Activated CD4-positive, alpha-beta T cell treated with anti-CD3 and anti-CD28 coated beads, Interleukin-2, amount 10 ng/mL, durations not matched to agents 24 days and 14 days (primary cell): ENCODE data around the gene CHAC2. TPM values are rescaled to one million over a fixed set of nuclear protein-coding genes. Genes with fewer than 3 reads are reported as not detected.
"Not testable (repeated sequence)": the region's sequence is repeated elsewhere in the genome, so short reads cannot be mapped to it uniquely, and the experiment has no call there.

Experiments used
- DNase-seq: peaks from one replicate; pipeline ENCODE4 v3.0.0; 2022
- H3K27ac Mint-ChIP-seq: one replicate; pipeline ENCODE4 v1.8.0; 2022; ENCODE audit warnings: mild to moderate bottlenecking, mixed read lengths
- H3K27me3 Mint-ChIP-seq: one replicate; pipeline ENCODE4 v1.8.0; 2022; ENCODE audit warnings: mixed read lengths
- H3K36me3 Mint-ChIP-seq: one replicate; pipeline ENCODE4 v1.8.0; 2022; ENCODE audit warnings: low read depth, mild to moderate bottlenecking, mixed read lengths
- H3K4me1 Mint-ChIP-seq: one replicate; pipeline ENCODE4 v1.8.0; 2021; ENCODE audit warnings: mixed read lengths
- H3K4me3 Mint-ChIP-seq: one replicate; pipeline ENCODE4 v1.8.0; 2022; ENCODE audit warnings: mild to moderate bottlenecking, moderate library complexity, mixed read lengths
- H3K9me3 Mint-ChIP-seq: one replicate; pipeline ENCODE4 v1.8.0; 2021; ENCODE audit warnings: mixed read lengths
- intact Hi-C: fragments of 100-400 bp; cut with micrococcal nuclease; formaldehyde crosslinking; loops from one replicate; pipeline ENCODE4 v1.15.1; 2023
- total RNA-seq: library from RNA; stranded (reverse); gene quantifications from 2 replicates; pipeline ENCODE4 v1.2.3, GENCODE V29; 2022

The CHAC2 gene
- total RNA-seq, 1 donor from 2014 or later, result 27.4 TPM

- no peak overlapping the region for H3K27ac Mint-ChIP-seq
- no peak overlapping the region for H3K4me3 Mint-ChIP-seq
- no peak for DNase-seq
These were observed 14.6 kb upstream of the CHAC2 start for GRCh38 chr2:53753041-53753440.

GRCh38 chr2:53755121-53755520, 12.5 kb upstream of the CHAC2 start:
- Mint-ChIP-seq H3K27ac (no peak overlapping the region), H3K27me3 (no peaks in the 10 kb centered on the region), H3K9me3 (no peaks in the 10 kb centered on the region), H3K4me1 (peaks cover 15% of the 10 kb centered on the region), H3K36me3 (peaks cover 24% of the 10 kb centered on the region), H3K4me3 (no peak overlapping the region)
- DNase-seq, result no peak
- intact Hi-C loops, result no loop called here

More at GRCh38 chr2:53753041-53753440, 14.6 kb upstream of the CHAC2 start:
- Mint-ChIP-seq H3K36me3 (peaks cover 30% of the 10 kb centered on the region), H3K27me3 (no peaks in the 10 kb centered on the region), H3K4me1 (peaks cover 17% of the 10 kb centered on the region), H3K9me3 (no peaks in the 10 kb centered on the region)
- intact Hi-C loops, result loop anchor here (5.0 kb wide), 2 partner anchors 34 to 214 kb away; partner anchors contain the start of genes ASB3 and ERLEC1

DNA sequence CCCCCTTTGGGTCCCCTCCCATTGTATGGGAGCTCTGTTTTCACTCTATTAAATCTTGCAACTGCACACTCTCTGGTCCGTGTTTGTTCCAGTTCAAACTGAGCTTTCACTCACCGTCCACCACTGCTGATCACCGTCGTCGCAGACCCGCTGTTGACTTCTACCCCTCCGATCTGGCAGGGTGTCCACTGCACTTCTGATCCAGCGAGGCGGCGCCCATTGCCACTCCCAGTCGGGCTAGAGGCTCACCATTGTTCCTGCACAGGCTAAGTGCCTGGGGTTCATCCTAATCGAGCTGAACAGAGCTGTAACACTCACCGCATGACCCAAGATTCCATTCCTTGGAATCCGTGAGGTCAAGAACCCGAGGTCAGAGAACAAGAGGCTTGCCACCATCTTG, 11.0 kb upstream of the CHAC2 start:
- Mint-ChIP-seq H3K36me3 (peaks cover 23% of the 10 kb centered on the region), H3K9me3 (no peaks in the 10 kb centered on the region), H3K4me1 (peaks cover 9% of the 10 kb centered on the region), H3K27ac (no peak overlapping the region), H3K4me3 (no peak overlapping the region), H3K27me3 (no peaks in the 10 kb centered on the region)
- DNase-seq, result no peak
- intact Hi-C loops, result no loop called here

GRCh38 chr2:53757206-53757605, 10.4 kb upstream of the CHAC2 start:
- intact Hi-C loops, H3K27ac Mint-ChIP-seq, H3K4me3 Mint-ChIP-seq, H3K4me1 Mint-ChIP-seq, H3K27me3 Mint-ChIP-seq, DNase-seq, H3K9me3 Mint-ChIP-seq: not testable (repeated sequence)
- H3K36me3 Mint-ChIP-seq, result peaks cover 21% of the 10 kb centered on the region

DNA sequence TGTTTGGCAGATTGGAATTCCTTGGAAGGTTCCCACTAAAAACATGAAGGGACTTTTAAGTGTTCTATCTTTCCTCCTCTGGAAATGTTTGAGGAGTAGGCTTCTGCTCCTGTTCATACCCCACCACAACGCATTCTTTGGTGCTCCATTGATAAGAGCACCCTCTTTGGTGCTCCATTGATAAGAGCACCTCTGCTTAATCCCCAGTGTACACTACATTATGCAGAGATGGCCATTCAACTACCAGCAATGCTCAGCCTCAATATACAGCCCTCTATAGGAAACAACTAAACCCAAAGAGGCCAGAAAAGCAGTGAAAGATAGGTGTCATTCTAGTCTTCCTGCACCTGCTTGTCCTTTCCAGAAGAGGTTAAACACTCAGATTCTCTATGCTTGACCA, 1.8 kb upstream of the CHAC2 start:
- H3K27me3 Mint-ChIP-seq, result no peaks in the 10 kb centered on the region
- H3K4me3 Mint-ChIP-seq, result no peak overlapping the region
- H3K27ac Mint-ChIP-seq, result no peak overlapping the region
- H3K4me1 Mint-ChIP-seq, result peaks cover 20% of the 10 kb centered on the region
- no peak for DNase-seq
- no peaks in the 10 kb centered on the region for H3K9me3 Mint-ChIP-seq
- H3K36me3 Mint-ChIP-seq, result peaks cover 27% of the 10 kb centered on the region
- intact Hi-C loops, result loop anchor here (2.0 to 5.0 kb wide), 2 partner anchors 205 to 277 kb away; partner anchors contain the start of gene PSME4

DNA sequence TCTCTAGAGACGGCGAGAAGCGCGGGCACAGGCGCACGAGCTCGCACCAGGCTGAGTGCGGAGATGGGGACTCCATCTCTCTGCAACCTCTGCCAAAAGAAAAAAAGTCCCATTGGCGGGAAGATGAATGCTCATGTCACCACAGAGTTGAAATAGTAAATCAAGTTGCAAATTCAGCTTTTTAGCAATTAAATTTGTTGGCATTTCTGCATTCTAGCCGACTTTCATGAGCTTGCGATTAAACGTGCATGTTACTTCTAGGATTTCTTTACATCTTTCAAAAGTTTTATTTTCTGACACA, 588 bp downstream of the CHAC2 start:
- H3K9me3 Mint-ChIP-seq, result no peaks in the 10 kb centered on the region
- peaks cover 28% of the 10 kb centered on the region for H3K36me3 Mint-ChIP-seq
- peak overlapping the region; percentile 98 for H3K27ac Mint-ChIP-seq
- H3K4me1 Mint-ChIP-seq, result peaks cover 24% of the 10 kb centered on the region
- H3K4me3 Mint-ChIP-seq, result peak overlapping the region; percentile 92
- intact Hi-C loops, result loop anchor here (5.0 kb wide), 1 partner anchor 274 kb away; no protein-coding TSS in a partner anchor
- H3K27me3 Mint-ChIP-seq, result no peaks in the 10 kb centered on the region
- no peak for DNase-seq

DNA sequence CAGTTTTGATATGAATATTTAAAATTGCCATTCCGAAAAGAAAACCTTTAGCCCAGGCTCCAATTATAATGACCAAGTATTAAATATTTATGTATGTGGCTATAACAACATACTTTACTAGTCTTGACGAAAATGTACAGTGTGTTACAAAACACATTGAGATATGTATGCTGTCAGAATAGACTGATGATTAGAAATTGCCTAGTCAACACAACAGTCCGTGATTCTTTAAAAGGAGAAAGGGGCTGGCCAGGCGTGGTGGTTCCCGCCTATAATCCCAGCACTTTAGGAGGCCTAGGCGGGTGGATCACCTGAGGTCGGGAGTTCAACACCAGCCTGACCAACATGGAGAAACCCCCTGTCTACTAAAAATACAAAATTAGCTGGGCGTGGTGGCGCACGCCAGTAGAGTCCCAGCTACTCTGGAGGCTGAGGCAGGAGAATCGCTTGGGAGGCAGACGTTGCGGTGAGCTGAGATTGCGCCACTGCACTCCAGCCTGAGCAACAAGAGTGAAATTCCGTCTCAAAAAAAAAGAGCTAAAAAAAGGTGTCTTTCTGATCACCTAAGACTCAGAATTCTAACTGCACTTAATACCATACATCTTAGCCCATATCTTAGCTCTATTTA, 1.8 kb downstream of the CHAC2 start:
- no peak overlapping the region for H3K27ac Mint-ChIP-seq
- H3K36me3 Mint-ChIP-seq, result peaks cover 28% of the 10 kb centered on the region
- no peaks in the 10 kb centered on the region for H3K9me3 Mint-ChIP-seq
- intact Hi-C loops, result loop anchor here (5.0 kb wide), 1 partner anchor 273 kb away; no protein-coding TSS in a partner anchor
- DNase-seq, result no peak
- H3K4me1 Mint-ChIP-seq, result peaks cover 28% of the 10 kb centered on the region
- H3K4me3 Mint-ChIP-seq, result peak overlapping the region; percentile 92
- no peaks in the 10 kb centered on the region for H3K27me3 Mint-ChIP-seq

- intact Hi-C loops, result no loop called here
- Mint-ChIP-seq H3K27ac (no peak overlapping the region), H3K36me3 (peaks cover 24% of the 10 kb centered on the region), H3K9me3 (no peaks in the 10 kb centered on the region), H3K4me3 (no peak overlapping the region), H3K4me1 (peaks cover 28% of the 10 kb centered on the region), H3K27me3 (no peaks in the 10 kb centered on the region)
- DNase-seq, result no peak
These were observed 2.7 kb downstream of the CHAC2 start for GRCh38 chr2:53770264-53770663.

DNA sequence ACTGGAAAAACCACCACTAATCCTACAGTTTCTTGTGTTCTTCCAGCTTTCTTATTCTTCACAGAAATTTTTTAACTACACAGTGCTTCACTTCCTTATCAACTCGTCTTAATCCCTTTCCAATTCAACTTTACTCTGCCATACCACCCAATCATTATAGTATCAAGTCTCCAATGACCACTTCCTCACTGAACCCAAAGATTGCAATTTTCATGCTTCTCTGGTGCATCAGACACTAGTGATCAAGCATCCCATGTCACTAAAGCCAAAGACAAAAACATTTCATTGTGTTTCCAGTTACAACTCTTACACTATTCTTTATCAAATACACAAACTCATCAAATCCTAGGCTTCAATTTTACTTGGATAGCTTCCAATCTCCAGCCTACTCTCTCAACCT, 9.5 kb downstream of the CHAC2 start:
- Mint-ChIP-seq H3K27me3 (no peaks in the 10 kb centered on the region), H3K4me3 (no peak overlapping the region), H3K4me1 (peaks cover 20% of the 10 kb centered on the region), H3K27ac (peak overlapping the region; percentile 78), H3K9me3 (peaks cover 3% of the 10 kb centered on the region), H3K36me3 (peaks cover 44% of the 10 kb centered on the region)
- intact Hi-C loops, result no loop called here
- no peak for DNase-seq

- intact Hi-C loops, result no loop called here
- H3K4me3 Mint-ChIP-seq, result no peak overlapping the region
- peaks cover 40% of the 10 kb centered on the region for H3K36me3 Mint-ChIP-seq
- H3K27me3 Mint-ChIP-seq, result no peaks in the 10 kb centered on the region
- H3K9me3 Mint-ChIP-seq, result peaks cover 3% of the 10 kb centered on the region
- H3K27ac Mint-ChIP-seq, result no peak overlapping the region
- DNase-seq, result peak; percentile 20
- H3K4me1 Mint-ChIP-seq, result peaks cover 22% of the 10 kb centered on the region
These were observed 11.0 kb downstream of the CHAC2 start for GRCh38 chr2:53778536-53779162.

DNA sequence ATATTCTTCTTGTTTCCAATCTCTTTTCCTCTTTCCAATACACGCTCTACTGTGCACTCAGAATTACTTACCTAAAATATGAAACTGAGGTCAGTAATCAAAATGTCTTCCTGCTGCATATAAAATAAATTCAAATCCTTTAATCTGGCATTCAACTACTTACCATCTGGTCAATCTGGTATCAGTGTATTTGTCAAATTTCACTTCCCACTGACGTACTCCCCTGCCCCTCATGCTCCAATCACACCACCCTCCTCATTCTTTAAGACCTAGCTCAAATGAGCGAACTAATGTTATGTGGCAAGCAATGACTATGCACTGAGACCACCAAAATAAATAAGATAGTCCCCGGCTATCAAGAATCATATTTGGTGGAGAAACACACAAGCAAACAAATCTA, 12.5 kb downstream of the CHAC2 start:
- Mint-ChIP-seq H3K27me3 (no peaks in the 10 kb centered on the region), H3K4me3 (no peak overlapping the region), H3K9me3 (peaks cover 3% of the 10 kb centered on the region), H3K36me3 (peaks cover 34% of the 10 kb centered on the region), H3K27ac (no peak overlapping the region), H3K4me1 (peaks cover 25% of the 10 kb centered on the region)
- intact Hi-C loops, result no loop called here
- no peak for DNase-seq

DNA sequence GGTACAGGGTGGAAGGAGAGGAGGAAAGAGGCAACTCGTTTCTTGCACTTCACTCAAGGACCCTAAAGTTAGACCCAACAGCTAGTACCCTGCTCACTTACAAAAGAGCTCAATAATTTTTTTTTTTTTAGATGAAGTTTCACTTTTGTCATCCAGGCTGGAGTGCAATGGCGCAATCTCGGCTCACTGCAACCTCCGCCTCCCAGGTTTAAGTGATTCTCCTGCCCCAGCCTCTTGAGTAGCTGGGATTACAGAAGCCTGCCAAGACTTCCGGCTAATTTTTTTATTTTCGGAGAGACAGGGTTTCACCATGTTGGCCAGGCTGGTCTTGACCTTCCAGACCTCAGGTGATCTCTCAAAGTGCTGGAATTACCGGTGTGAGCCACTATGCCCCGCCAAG, 15.1 kb downstream of the CHAC2 start:
- peaks cover 3% of the 10 kb centered on the region for H3K9me3 Mint-ChIP-seq
- H3K27ac Mint-ChIP-seq, result no peak overlapping the region
- H3K36me3 Mint-ChIP-seq, result peaks cover 25% of the 10 kb centered on the region
- no peaks in the 10 kb centered on the region for H3K27me3 Mint-ChIP-seq
- DNase-seq, result no peak
- H3K4me1 Mint-ChIP-seq, result peaks cover 24% of the 10 kb centered on the region
- intact Hi-C loops, result no loop called here
- no peak overlapping the region for H3K4me3 Mint-ChIP-seq

DNA sequence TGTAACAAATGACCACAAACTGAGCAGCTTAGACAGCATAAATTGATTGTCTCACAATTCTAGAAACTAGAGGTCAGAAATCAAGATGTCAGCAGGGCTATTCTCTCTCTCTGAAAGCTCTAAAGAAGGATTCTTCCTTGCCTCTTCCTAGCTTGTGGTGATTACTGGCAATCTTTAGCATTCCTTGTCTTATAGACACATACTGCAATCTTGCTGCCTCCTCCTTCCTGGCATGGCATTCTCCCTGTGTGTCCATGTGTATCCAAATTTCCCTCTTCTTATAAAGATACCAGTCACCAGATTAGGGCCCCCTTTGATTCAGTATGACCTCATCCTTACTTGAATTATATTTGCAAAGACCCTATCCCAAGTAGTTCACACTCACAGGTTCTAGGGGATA, 16.8 kb downstream of the CHAC2 start:
- H3K27me3 Mint-ChIP-seq, result no peaks in the 10 kb centered on the region
- DNase-seq, result no peak
- no peaks in the 10 kb centered on the region for H3K9me3 Mint-ChIP-seq
- H3K4me1 Mint-ChIP-seq, result peaks cover 29% of the 10 kb centered on the region
- peaks cover 18% of the 10 kb centered on the region for H3K36me3 Mint-ChIP-seq
- intact Hi-C loops, result no loop called here
- H3K4me3 Mint-ChIP-seq, result peak overlapping the region; percentile 42
- H3K27ac Mint-ChIP-seq, result peak overlapping the region; percentile 6

DNA sequence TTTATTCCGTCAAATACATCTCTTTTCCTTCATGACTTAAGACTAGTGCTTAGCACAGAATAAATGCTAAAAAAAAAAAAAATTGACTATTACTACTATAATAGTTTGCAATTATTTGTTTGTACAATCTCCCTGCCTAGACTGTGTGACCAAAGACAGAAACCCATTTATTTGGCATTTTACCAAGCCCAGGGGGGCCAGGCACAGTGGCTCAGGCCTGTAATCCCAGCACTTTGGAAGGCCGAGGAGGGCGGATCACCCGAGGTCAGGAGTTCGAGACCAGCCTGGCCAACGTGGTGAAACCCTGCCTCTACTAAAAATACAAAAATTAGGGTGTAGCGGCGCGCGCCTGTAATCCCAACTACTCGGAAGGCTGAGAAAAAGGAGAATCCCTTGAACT, 17.8 kb downstream of the CHAC2 start:
- Mint-ChIP-seq H3K36me3 (peaks cover 10% of the 10 kb centered on the region), H3K9me3 (no peaks in the 10 kb centered on the region), H3K27ac (no peak overlapping the region), H3K4me3 (peak overlapping the region; percentile 97), H3K27me3 (no peaks in the 10 kb centered on the region), H3K4me1 (peaks cover 26% of the 10 kb centered on the region)
- intact Hi-C loops, result loop anchor here (5.0 kb wide), 2 partner anchors 33 to 1907 kb away; partner anchors contain the start of gene PNPT1
- DNase-seq, result no peak
